Nephron progenitor cell (in vitro differentiated cells): Measurements from ENCODE around the gene SLC66A2.

ENCODE experiments used
- DNase-seq: peaks from one replicate; pipeline ENCODE4 v3.0.0; 2021
- H3K27ac Mint-ChIP-seq: 2 replicates; pipeline ENCODE4 v1.8.0; 2021; ENCODE audit warnings: mild to moderate bottlenecking, moderate library complexity, mixed read lengths
- H3K27me3 Mint-ChIP-seq: 2 replicates; pipeline ENCODE4 v1.8.0; 2021; ENCODE audit warnings: mild to moderate bottlenecking, low read depth, mixed read lengths; ENCODE audit not compliant: poor library complexity
- H3K36me3 Mint-ChIP-seq: 2 replicates; pipeline ENCODE4 v1.8.0; 2021; ENCODE audit warnings: low read depth, mixed read lengths
- H3K4me1 Mint-ChIP-seq: 2 replicates; pipeline ENCODE4 v1.8.0; 2021; ENCODE audit warnings: mixed read lengths
- H3K4me3 Mint-ChIP-seq: 2 replicates; pipeline ENCODE4 v1.8.0; 2021; ENCODE audit warnings: mild to moderate bottlenecking, moderate library complexity, mixed read lengths
- H3K9me3 Mint-ChIP-seq: 2 replicates; pipeline ENCODE4 v1.8.0; 2021; ENCODE audit warnings: mild to moderate bottlenecking, moderate library complexity, mixed read lengths
- CTCF ChIP-seq: fragments of 200-600 bp; sonication (generic); IDR thresholded peaks from 2 replicates; pipeline ENCODE4 v1.5.0; 2021; ENCODE audit warnings: antibody characterized with exemption

SLC66A2 gene

GRCh38 chr18:79941473-79942119 is 9.9 kb downstream of the SLC66A2 start:
- Mint-ChIP-seq H3K4me1 (peaks cover 26% of the 10 kb centered on the region), H3K27me3 (peaks cover 5% of the 10 kb centered on the region), H3K9me3 (peaks cover 16% of the 10 kb centered on the region), H3K4me3 (no peak overlapping the region), H3K27ac (no peak overlapping the region), H3K36me3 (peaks cover 45% of the 10 kb centered on the region)
- no peak for TF ChIP-seq CTCF
- no peak for DNase-seq

- peaks cover 5% of the 10 kb centered on the region for H3K27me3 Mint-ChIP-seq
- peaks cover 23% of the 10 kb centered on the region for H3K9me3 Mint-ChIP-seq
- DNase-seq = no peak
- peaks cover 52% of the 10 kb centered on the region for H3K36me3 Mint-ChIP-seq
- peaks cover 20% of the 10 kb centered on the region for H3K4me1 Mint-ChIP-seq
- no peak overlapping the region for H3K27ac Mint-ChIP-seq
- no peak for TF ChIP-seq CTCF
- no peak overlapping the region for H3K4me3 Mint-ChIP-seq
These were observed 10.5 kb downstream of the SLC66A2 start for GRCh38 chr18:79940814-79941472.

GRCh38 chr18:79940126-79940813 is 11.2 kb downstream of the SLC66A2 start:
- Mint-ChIP-seq H3K27me3 (peaks cover 3% of the 10 kb centered on the region), H3K27ac (no peak overlapping the region), H3K4me1 (peaks cover 13% of the 10 kb centered on the region), H3K4me3 (no peak overlapping the region), H3K9me3 (peaks cover 29% of the 10 kb centered on the region), H3K36me3 (peaks cover 58% of the 10 kb centered on the region)
- no peak for DNase-seq
- no peak for TF ChIP-seq CTCF

- Mint-ChIP-seq H3K4me1 (peaks cover 8% of the 10 kb centered on the region), H3K27ac (no peak overlapping the region), H3K4me3 (no peak overlapping the region), H3K27me3 (no peaks in the 10 kb centered on the region), H3K36me3 (peaks cover 70% of the 10 kb centered on the region), H3K9me3 (peaks cover 35% of the 10 kb centered on the region)
- TF ChIP-seq CTCF = no peak
- no peak for DNase-seq
These were observed 12.4 kb downstream of the SLC66A2 start for GRCh38 chr18:79939096-79939495.

GRCh38 chr18:79938196-79938595 is 13.3 kb downstream of the SLC66A2 start:
- TF ChIP-seq CTCF = no peak

More at GRCh38 chr18:79938196-79938595, 13.3 kb downstream of the SLC66A2 start:
- H3K9me3 Mint-ChIP-seq = peaks cover 44% of the 10 kb centered on the region
- peaks cover 12% of the 10 kb centered on the region for H3K4me1 Mint-ChIP-seq
- no peak for DNase-seq
- no peaks in the 10 kb centered on the region for H3K27me3 Mint-ChIP-seq
- no peak overlapping the region for H3K27ac Mint-ChIP-seq
- no peak overlapping the region for H3K4me3 Mint-ChIP-seq
- H3K36me3 Mint-ChIP-seq = peaks cover 79% of the 10 kb centered on the region
